Stimulated activated CD4-positive, alpha-beta T cell treated with anti-CD3 and anti-CD28 coated beads, Interleukin-2, amount 100 ng/mL, for 4 hours (primary cell): Measurements from ENCODE around the gene LHFPL4.
"Not testable (repeated sequence)": the region's sequence is repeated elsewhere in the genome, so short reads cannot be mapped to it uniquely, and the experiment has no call there.

Source experiments
- DNase-seq: peaks from one replicate; pipeline ENCODE4 v3.0.0-alpha.2; 2020; ENCODE audit warnings: low read depth

LHFPL4 gene

DNA sequence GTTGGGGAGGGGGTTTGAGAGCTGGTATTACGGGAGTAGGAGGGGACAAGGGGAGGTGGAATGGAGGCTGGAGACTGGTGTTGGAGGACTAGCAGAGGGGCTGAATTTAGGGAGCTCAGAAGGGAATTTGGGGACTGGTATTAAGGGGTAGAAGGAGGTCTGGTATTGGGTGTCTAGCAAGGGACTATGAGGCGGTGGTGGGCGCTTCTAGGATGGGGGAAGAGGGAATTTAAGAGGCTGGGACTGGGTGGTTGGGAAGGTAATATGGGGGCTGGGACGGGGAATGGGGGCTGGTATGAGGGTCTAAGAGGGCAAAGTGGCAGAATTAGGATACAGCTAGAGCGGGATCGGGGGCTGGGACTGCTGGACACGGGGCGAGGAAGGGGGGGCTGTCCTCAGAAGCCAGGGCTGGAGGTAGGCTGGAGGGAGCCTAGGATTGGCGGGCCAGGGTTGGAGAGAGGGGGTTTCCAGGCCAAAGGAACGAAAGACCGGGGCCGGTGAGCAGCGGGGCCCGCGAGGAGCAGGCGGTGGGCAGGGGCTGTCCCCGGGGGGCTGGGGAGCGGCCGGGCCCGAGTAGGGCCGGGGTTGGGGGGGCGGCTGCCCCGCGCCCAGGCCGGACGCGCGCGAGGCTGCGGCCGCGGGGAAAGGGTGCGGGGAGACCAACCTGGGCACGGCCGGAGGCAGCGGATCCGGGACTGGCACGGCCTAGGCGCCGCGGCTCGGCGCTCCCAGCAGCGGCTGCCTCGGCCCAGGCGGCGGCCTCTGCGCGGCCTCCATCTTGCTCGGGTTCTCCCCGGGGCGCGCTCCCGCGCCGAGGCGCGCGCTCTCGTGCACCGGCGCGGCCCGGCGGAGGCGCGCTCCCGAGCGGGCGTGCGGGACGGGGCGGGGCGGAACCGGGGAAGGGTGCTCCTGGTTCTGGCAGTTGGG, at the start of gene LHFPL4:
LHFPL4 (minus strand) TSS at position 802 of the 927 bp plus-strand sequence. CDS start 1,143 bp downstream, outside the sequence.
- no peak for DNase-seq

DNA sequence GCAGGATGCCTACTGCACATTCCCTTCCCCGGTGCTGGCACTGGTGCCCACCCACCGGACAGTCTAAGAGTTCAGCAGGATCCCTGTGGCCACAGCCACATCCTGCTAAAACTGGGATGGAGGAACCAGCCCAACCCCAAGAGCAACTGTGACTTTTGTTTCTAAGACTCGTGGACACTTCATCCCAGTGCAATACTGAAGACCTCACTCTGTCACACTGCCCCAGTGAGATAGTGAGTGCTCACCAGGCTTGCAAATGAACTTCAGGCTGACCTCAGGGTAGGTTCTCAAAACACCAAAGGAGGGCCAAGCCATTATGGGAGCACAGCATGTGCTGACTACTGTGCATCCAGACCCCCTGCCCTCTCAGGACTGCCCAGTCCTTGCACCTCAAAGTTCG, 49.0 kb upstream of the LHFPL4 start:
- DNase-seq = no peak

DNA sequence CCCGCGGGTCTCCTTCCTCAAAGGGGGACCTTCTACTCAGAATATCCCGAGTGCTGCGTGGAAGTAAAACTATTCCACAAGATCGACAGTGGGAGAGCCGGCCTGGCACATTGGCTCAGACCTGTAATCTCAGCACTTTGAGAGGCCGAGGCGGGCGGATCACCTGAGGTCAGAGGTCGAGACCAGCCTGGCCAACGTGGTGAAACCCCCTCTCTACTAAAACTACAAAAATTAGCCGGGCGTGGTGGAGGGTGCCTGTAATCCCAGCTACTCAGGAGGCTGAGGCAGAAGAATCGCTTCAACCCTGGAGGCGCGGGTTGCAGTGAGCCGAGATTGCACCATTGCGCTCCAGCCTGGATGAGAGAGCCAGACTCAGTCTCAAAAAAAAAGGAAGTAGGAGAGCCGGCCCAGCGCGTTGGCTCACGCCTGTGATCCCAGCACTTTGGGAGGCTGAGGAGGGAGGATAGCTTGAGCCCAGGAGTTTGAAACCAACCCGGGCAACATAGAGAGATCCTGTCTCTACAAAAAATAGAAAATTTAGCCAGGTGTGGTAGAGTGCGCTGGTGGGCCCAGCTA, 47.5 kb upstream of the LHFPL4 start:
- not testable (repeated sequence) for DNase-seq

DNA sequence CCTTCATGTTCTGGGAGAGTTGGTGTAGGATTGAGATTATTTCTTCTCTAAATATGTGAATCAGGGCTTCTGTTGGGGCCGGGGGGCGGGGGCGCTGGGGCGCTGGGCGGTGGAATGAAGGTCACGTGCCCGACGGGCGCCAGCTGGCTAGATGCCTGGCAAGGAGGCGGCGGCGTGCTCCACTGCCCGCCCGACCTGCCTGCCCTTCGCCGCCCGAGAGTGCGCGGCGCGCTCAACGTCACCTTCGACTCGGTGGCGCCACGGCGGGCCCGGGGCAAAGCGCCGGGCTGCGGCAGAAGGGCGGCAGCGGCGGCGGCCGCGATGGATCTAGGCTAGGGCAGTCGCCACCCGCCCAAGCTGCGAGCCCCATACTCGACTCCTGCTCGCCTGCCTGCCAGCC, 47.0 kb upstream of the LHFPL4 start:
- DNase-seq = no peak

DNA sequence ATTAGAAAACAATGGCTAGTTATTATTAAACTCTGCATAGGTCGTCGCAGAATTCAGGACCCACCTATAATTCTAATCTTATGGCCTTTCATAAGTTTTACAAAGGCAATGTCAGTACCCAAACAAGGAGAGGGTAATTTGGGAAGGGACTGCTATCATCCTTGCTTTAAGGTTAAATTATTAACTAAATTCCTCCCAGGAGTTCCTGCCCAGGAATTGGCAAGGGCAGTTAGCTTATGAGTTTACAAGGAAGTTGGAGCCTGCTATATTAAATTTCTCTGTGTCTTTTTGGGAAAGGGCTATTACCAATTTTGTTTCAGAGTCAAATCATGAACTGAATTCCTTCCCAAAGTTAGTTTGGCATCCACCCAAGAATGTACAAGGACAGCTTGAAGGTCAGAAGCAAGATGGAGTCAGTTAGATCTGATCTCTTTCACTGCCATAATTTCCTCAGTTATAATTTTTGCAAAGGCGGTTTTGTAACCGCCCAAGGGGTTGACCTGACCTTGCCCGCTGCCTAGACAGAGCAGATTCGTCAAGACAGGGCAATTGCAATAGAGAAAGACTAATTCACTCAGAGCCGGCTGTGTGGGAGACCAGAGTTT, 45.3 kb upstream of the LHFPL4 start:
- no peak for DNase-seq

DNA sequence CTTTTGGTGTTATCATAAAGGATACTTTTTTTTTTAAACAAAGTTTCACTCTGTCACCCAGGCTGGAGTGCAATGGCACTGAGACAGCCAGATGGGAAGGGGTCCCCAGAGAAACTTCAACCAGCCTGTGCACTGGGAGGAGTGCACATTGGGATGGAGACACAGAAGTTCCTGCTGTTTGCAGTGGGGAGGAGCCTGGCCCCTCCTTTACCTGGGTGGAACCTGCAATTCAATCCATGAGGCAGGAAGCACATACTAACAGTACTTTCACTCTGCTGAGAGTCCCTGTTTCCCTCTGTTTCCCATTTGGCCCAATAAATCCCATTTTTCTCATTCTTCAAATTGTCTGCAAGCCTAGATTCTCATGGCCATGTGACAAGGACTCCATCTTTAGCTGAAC, 42.3 kb upstream of the LHFPL4 start:
- DNase-seq = no peak

DNA sequence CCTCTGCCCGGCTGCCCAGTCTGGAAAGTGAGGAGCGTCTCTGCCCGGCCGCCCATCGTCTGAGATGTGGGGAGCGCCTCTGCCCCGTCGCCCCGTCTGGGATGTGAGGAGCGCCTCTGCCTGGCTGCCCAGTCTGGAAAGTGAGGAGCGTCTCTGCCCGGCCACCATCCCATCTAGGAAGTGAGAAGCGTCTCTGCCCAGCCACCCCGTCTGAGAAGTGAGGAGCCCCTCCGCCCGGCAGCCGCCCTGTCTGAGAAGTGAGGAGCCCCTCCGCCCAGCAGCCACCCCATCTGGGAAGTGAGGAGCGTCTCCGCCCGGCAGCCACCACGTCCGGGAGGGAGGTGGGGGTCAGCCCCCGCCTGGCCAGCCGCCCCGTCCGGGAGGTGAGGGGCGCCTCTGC, 38.2 kb upstream of the LHFPL4 start:
- DNase-seq = not testable (repeated sequence)

DNA sequence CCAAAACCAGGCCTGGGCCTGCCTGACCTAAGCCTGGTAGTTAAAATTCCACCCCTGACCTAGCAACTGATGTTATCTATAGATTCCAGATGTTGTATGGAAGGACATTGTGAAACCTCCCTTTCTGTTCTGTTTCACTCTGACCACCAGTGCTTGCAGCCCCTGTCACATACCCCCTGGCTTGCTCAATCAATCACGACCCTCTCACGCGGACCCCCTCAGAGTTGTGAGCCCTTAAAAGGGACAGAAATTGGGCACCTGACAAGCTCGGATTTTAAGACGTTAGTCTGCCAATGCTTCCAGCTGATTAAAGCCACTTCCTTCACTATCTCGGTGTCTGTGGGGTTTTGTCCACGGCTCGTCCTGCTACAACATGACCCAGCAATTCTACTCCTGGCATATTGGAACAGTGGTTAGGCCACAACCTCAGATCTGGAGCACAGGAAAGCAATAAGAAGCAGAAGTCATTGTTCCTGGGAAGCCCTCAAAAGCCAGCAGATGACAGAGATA, 36.7 kb upstream of the LHFPL4 start:
- DNase-seq = no peak

DNA sequence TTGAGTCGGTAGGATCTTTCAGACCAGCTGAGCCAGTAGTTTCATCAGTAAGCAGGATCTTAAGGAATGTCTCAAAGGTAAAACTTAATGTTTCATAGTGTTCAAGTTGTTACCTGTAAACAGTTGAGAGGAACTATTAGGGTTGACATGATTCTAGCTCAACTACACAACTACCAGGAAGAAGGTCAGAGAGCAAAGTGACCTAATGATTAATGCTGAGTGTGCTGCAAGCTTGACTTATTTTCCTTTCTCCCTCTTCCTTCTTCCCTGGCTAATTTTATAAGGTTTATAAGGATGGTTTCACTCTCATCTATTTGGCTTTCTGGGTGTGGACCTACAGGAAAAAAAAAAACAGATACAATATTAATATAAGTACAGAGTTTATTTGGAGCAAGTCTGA, 30.2 kb upstream of the LHFPL4 start:
- DNase-seq = no peak

DNA sequence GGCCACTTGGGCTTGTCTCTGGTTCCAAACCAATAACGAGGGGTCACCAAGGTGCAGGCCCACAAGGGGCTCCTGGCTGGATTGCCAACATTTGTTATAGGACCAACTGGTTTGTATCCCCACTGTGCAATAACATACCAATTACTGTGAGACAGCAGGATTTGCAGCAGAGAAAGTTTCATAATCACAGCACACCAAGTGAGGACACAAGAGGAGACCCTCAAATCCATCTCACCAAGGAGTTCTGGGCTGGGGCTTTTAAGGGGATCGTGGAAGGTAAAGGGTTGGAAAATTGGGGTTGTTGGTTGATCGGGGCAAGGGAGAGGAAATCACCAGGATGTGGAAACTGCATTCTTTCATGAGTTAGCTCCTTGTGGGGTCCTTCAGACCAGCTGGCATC, 29.7 kb upstream of the LHFPL4 start:
- DNase-seq = no peak

DNA sequence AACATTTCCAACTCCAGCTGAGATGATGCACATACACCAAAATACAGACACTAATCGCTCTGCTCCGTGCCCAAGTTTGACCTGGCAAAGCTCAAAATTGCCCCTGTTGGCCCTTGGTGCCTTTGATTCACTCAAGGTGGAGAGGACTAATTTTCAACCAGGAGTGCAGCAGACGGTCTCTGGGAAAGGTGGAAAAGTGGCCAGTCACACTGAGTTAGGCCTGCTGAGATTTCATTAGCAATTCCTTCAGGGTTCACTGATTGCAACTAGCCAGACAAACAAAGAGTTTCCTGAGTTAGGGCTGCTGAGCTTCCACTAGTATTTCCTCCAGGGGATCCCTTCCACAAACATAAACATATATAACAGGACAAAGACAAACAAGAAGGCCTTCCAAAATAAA, 28.7 kb upstream of the LHFPL4 start:
- no peak for DNase-seq

DNA sequence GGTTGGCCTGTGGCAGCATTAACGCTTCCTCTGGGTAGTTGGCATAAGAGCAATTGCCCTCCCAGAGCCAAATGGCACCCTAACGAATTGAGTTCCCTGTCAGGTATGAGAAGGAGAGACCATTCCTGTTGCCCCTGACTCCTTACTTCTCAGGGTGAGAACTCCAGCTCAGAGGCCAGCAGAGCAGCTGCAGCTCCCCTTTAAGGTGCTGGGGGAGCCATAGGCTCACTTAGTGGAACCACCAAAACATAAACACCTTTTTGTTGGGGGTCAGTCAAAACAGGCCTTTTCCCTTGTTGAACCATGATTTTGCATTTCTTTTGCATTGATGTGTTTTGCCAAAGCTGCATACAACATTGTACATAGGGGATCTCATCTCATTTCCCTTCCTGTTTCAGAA, 28.1 kb upstream of the LHFPL4 start:
- DNase-seq = no peak

DNA sequence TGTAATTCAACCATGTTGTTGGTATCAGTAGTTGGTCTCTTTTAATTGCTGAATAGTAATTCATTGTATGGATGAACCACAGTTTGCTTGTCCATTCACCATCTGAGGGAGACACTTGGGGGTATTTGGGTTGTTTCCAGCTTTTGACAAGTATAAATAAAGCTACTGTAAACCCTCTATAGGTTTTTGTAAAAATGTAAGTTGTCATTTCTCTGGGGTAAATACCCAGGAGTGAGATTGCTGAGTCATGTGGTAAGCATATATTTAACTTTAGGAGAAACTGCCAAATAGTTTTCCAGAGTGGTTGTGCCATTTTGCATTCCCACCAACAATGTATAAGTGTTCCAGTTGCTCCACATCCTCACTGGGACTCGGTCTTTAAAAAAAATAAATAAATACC, 15.4 kb upstream of the LHFPL4 start:
- DNase-seq = no peak

DNA sequence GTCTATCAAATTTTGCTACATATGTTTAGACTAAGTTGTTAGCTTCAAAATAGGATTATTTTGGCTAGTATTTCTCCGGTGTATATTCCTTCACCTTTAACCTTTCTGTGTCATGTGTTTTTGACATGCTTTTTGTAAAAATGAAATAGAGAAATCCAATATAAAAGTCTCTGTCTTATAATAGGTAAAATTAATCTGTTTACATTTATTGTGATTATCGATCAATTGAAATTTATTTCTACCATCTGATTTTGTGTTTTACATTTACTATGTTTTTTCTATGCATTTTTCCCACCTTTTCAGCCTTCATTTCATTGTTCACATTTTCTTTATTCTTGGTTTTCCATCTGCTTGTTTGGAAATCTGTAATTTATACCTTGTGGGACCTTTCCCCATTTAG, 11.7 kb upstream of the LHFPL4 start:
- DNase-seq = no peak

DNA sequence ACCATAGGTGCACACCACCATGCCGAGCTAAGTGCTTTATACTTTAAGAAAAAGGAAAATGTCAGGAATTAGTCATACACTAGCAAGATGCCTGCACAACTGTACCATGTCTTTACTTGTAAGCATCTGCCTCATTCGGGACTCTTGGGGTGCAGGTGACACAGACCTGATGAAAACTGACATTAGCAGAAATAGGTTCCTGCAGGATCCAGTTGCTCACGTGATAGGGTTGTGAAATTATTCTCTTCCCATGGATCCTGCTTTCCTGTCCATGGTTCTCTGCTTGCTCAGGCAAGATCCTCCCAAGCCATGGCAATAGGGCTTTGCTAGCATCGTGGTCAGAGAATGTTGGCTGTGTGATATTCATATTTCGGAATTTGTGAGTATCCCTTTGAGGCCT, 10.2 kb upstream of the LHFPL4 start:
- no peak for DNase-seq

DNA sequence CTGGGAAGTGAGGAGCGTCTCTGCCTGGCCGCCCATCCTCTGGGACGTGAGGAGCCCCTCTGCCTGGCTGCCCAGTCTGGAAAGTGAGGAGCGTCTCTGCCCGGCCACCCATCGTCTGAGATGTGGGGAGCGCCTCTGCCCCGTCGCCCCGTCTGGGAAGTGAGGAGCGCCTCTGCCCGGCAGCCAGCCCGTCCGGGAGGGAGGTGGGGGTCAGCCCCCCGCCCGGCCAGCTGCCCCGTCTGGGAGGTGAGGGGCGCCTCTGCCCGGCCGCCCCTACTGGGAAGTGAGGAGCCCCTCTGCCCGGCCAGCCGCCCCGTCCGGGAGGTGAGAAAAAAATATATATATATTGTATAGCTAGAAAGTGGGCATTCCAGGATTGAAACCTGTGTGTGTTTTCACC, 6.4 kb upstream of the LHFPL4 start:
- DNase-seq = not testable (repeated sequence)

DNA sequence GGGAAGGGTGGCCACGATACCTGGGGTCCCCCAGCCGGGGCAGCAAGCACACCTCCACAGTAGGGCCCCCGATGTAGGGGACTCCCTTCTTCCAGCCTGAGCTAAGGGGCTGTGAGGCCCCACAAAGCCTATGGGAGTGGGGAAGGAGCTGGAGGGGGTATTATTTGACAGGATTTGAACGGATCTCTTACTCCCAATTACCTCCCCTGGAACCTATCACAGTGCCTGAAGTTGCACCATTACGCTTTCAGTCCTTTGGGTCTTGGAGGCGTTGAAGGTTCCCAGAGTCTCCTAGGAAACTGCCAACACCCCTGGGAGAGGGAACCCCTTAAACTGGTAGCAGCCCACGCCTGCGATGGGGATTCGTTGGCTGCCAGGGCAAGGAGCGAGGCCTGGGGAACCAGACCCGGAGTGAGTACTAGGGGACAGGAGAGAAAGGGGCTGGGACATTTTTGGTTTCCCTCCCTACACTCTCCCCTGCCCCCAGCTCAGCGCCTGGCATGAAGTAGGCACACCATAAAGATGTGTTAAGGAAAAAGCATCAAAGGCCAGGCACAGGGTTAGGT, 409 bp upstream of the LHFPL4 start:
- no peak for DNase-seq

DNA sequence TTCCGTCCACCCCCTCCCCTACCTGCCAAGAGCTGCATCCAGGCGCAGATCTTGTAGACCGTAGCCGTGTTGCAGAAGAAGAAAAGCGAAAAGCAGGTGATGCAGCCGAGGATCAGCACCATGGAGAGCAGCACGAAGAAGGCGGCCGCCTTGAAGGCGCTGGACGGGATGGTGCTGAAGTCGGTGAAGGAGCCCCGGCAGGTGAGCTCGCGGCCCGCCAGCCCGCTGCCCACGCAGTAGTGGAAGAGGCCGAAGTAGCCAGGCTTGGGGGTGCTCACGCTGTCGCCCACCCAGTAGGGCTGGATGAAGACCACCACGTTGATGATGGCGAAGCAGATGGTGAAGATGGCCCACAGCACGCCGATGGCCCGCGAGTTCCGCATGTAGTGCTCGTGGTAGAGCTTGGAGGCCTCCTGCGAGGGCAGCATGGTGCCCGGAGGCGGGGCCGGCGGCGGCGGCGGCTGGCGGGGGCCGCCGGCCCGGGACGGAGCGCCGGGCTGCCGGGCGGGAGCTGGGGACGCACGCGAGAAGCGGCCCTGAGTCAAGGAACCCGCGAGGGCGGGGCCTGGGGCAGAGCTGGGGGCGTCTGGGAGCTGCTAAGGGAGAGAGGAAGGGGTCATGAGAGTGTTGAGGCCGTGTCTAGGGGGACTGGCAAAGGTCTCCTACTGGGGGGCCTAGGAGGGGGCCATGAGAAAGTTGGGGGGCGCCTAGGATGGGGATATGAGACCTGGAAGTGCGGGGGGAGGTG, 1.2 kb downstream of the LHFPL4 start:
- no peak for DNase-seq

DNA sequence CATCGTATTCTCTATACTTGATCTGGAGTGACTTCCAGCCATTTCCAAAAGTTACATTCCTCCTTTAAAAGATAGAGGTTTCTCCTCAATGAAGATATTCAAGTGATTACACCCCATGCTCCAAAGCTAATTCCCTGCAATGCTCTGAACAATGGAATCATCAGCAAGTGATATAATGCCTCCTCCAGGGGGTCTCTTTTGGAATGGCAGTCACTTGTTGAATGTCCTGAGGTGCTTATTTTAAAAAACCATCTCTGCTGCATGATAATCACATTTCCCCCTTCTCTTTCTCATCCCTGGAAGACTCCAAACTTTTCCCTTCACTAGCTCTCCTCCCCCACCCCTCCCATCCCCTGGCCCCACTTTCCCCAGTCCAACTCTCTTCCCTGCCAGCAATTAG, 2.6 kb downstream of the LHFPL4 start:
- DNase-seq = no peak

DNA sequence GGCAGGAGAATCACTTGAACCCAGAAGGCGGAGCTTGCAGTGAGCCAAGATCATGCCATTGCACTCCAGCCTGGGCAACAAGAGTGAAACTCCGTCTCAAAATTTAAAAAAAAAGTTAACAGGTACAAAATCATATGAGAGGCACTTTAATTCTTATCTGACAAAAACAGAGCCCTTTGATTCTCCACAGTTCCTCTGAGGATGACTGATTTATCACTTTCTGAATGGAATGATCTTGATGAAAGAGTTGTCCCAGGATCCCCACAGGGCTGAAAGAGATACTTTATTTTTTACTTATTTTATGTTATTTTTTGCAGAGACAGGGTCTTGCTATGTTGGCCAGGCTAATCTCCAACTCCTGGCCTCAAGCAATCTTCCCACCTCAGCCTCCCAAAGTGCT, 4.0 kb downstream of the LHFPL4 start:
- no peak for DNase-seq

DNA sequence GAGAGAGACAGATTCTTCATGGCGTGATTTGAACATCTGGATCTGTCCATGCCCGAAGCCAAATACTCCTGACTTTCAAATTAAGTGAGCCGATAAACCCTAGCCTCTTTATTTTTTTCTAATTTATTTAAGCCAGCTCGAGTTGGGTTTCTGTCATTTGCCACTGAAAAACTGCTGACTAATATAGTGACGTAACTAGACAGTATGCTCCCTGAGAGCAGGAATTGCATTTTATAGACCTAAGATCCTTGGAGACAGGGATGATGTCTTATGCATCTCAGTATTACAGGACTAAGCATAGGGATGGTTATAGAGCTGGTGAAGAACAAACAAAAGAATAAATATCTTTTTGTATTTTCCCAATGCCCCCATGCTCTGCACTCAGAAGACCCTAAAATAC, 4.6 kb downstream of the LHFPL4 start:
- DNase-seq = no peak

DNA sequence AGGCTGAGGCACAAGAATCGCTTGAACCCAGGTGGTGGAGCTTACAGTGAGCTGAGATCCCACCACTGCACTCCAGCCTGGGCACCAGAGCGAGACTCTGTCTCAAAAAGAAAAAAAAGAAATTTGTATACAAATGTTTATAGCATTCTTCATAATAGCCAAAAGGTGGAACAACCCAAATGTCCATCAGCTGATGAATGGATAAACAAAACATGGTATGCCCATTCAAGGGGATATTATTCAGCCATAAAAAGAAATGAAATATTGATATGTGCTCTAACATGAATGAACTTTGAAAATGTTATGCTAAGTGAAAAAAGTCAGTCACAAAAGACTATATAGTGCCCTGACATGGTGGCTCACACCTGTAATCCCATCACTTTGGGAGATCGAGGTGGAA, 11.4 kb downstream of the LHFPL4 start:
- DNase-seq = no peak
